Right atrium auricular region (tissue), 2 donors: ENCODE data around the gene IZUMO1. TPM values are rescaled to one million over a fixed set of nuclear protein-coding genes. Genes with fewer than 3 reads are reported as not detected.
A peak's percentile ranks its signal among the peaks of the same experiment; 100 is the strongest.

Experiments used
- DNase-seq: peaks from one replicate; pipeline ENCODE4 v3.0.0-alpha.2; 2019; ENCODE audit warnings: low spot score
- H3K27ac ChIP-seq, 2 donors: fragments of 200-600 bp; sonication (generic); 1 replicate in 1 of 2; 2 replicates in 1 of 2; pipeline ENCODE4 v1.5.1; 2016 to 2019
- H3K27me3 ChIP-seq, 2 donors: fragments of 200-600 bp; sonication (generic); one replicate each; pipeline versions ENCODE4 v1.5.1 to v1.6.0; 2017 to 2019
- H3K36me3 ChIP-seq: fragments of 200-600 bp; sonication (generic); one replicate; pipeline ENCODE4 v1.5.1; 2016
- H3K4me1 ChIP-seq, 2 donors: fragments of 200-600 bp; sonication (generic); one replicate each; pipeline versions ENCODE4 v1.5.1 to v1.6.0; 2017 to 2019
- H3K4me3 ChIP-seq, 2 donors: fragments of 200-600 bp; sonication (generic); 1 replicate in 1 of 2; 2 replicates in 1 of 2; pipeline ENCODE4 v1.5.1; 2017 to 2019; ENCODE audit warnings: mild to moderate bottlenecking in 1 of 2, moderate library complexity in 1 of 2
- H3K9me3 ChIP-seq, 2 donors: fragments of 200-600 bp; sonication (generic); one replicate each; pipeline ENCODE4 v1.5.1; 2019
- CTCF ChIP-seq, 2 donors: fragments of 200-600 bp; sonication (generic); IDR thresholded peaks; one replicate each; pipeline ENCODE4 v1.5.1; 2019; ENCODE audit warnings: antibody characterized with exemption in 2 of 2
- total RNA-seq, 2 donors: library from RNA; depleted of rRNA; stranded (reverse); fragments of >200 nt; gene quantifications; one replicate each; pipeline ENCODE4 v1.1.0, GENCODE V29; 2016

IZUMO1 gene
- total RNA-seq, 2 donors from 2014 or later: not detected

GRCh38 chr19:48705431-48705830 is 41.3 kb downstream of the IZUMO1 start:
- TF ChIP-seq CTCF (IDR thresholded peaks at IDR 0.05): no peak
- Histone ChIP-seq H3K27ac (no peak overlapping the region), H3K27me3 (no peaks in the 10 kb centered on the region), H3K9me3 (no peaks in the 10 kb centered on the region), H3K4me1 (no peaks in the 10 kb centered on the region), H3K36me3 (peaks cover 6% of the 10 kb centered on the region), H3K4me3 (no peak overlapping the region)
- no peak for DNase-seq

DNA sequence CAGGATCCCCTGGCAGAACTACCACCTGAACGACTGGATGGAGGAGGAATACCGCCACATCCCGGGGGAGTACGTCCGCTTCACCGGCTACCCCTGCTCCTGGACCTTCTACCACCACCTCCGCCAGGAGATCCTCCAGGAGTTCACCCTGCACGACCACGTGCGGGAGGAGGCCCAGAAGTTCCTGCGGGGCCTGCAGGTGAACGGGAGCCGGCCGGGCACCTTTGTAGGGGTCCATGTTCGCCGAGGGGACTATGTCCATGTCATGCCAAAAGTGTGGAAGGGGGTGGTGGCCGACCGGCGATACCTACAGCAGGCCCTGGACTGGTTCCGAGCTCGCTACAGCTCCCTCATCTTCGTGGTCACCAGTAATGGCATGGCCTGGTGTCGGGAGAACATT is 43.4 kb downstream of the IZUMO1 start:
- DNase-seq: no peak
- H3K27me3 ChIP-seq: no peaks in the 10 kb centered on the region
- no peaks in the 10 kb centered on the region for H3K4me1 ChIP-seq
- H3K36me3 ChIP-seq: peaks cover 6% of the 10 kb centered on the region
- no peak overlapping the region for H3K4me3 ChIP-seq
- no peaks in the 10 kb centered on the region for H3K9me3 ChIP-seq
- no peak for TF ChIP-seq CTCF (IDR thresholded peaks at IDR 0.05)
- H3K27ac ChIP-seq: no peak overlapping the region

DNA sequence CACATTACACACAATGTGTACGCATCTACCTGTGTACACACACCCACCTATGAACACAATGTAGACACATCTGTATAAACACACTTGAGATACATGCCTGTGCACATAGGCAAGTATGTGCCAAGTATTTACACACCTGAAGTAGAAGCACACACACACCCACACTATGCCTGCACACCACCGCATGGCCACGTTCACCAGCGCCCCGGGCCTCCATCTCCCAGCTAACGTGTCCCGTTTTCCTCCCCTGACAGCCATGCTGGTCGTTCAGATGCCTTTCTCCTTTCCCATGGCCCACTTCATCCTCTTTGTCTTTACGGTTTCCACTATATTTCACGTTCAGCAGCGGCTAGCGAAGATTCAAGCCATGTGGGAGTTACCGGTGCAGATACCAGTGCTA is 44.0 kb downstream of the IZUMO1 start:
- Histone ChIP-seq H3K4me1 (no peaks in the 10 kb centered on the region), H3K4me3 (no peak overlapping the region), H3K9me3 (no peaks in the 10 kb centered on the region), H3K36me3 (peaks cover 6% of the 10 kb centered on the region), H3K27me3 (no peaks in the 10 kb centered on the region), H3K27ac (no peak overlapping the region)
- DNase-seq: no peak
- no peak for TF ChIP-seq CTCF (IDR thresholded peaks at IDR 0.05)

- Histone ChIP-seq H3K9me3 (no peaks in the 10 kb centered on the region), H3K4me1 (peaks cover 0 to 13% of the 10 kb centered on the region in 2 donors)
Measured at GRCh38 chr19:48698046-48698445, 48.7 kb downstream of the IZUMO1 start.

GRCh38 chr19:48696353-48697010 is 50.2 kb downstream of the IZUMO1 start:
- H3K27me3 ChIP-seq: no peaks in the 10 kb centered on the region
- no peaks in the 10 kb centered on the region for H3K36me3 ChIP-seq
- H3K4me1 ChIP-seq: peaks cover 0 to 13% of the 10 kb centered on the region in 2 donors
- H3K4me3 ChIP-seq: peak overlapping the region in 1 of 2 donors; percentile 18
- H3K27ac ChIP-seq: peak overlapping the region in 1 of 2 donors; percentile 9
- TF ChIP-seq CTCF (IDR thresholded peaks at IDR 0.05): no peak
- no peak for DNase-seq
- H3K9me3 ChIP-seq: no peaks in the 10 kb centered on the region

More at GRCh38 chr19:48698046-48698445, 48.7 kb downstream of the IZUMO1 start:
- Histone ChIP-seq H3K36me3 (peaks cover 6% of the 10 kb centered on the region), H3K27ac (no peak overlapping the region), H3K4me3 (no peak overlapping the region), H3K27me3 (no peaks in the 10 kb centered on the region)
- no peak for DNase-seq
- no peak for TF ChIP-seq CTCF (IDR thresholded peaks at IDR 0.05)
